CD4-positive, alpha-beta memory T cell (primary cell): ENCODE results near the gene IGFBP5. TPM values are rescaled to one million over a fixed set of nuclear protein-coding genes. Genes with fewer than 3 reads are reported as not detected.

Experiments
- CTCF ChIA-PET: fragments of 350-600 bp; sonication (Branson Sonifier 250); formaldehyde crosslinking; loops from one replicate; lab custom pipeline; 2021; ENCODE audit warnings: inconsistent platforms; ENCODE audit not compliant: partially characterized antibody; lab: Charles Lee
- POLR2A ChIA-PET: fragments of 350-600 bp; sonication (Branson Sonifier 250); formaldehyde crosslinking; loops from one replicate; lab custom pipeline; 2021; ENCODE audit not compliant: partially characterized antibody; lab: Charles Lee
- DNase-seq, 5 donors: peaks; one replicate each; pipeline versions ENCODE4 v3.0.0 to v3.0.0-alpha.2; 2020 to 2022; ENCODE audit warnings: mixed read lengths in 1 of 5
- H3K27ac ChIP-seq: one replicate; pipeline ENCODE4 v1.7.0; 2013; ENCODE audit warnings: low read depth, low read length
- H3K27me3 ChIP-seq: 2 replicates; pipeline ENCODE4 v1.7.0; 2013; ENCODE audit warnings: mild to moderate bottlenecking, low read length, moderate library complexity; ENCODE audit not compliant: insufficient read depth
- H3K36me3 ChIP-seq: 2 replicates; pipeline ENCODE4 v1.7.0; 2013; ENCODE audit warnings: mild to moderate bottlenecking, low read length, moderate library complexity; ENCODE audit not compliant: insufficient read depth
- H3K4me1 ChIP-seq: 2 replicates; pipeline ENCODE4 v1.7.0; 2013; ENCODE audit warnings: mild to moderate bottlenecking, low read length, moderate library complexity; ENCODE audit not compliant: insufficient read depth
- H3K4me3 ChIP-seq, 2 donors: one replicate each; pipeline ENCODE4 v1.7.0; 2013; ENCODE audit warnings: low read length in 2 of 2, mild to moderate bottlenecking in 1 of 2
- H3K9me3 ChIP-seq, 2 donors: one replicate each; pipeline ENCODE4 v1.7.0; 2013; ENCODE audit warnings: low read length in 2 of 2, control low read depth in 1 of 2; ENCODE audit not compliant: control insufficient read depth in 1 of 2
- H3K27ac Mint-ChIP-seq, 7 donors: one replicate each; pipeline ENCODE4 v1.8.0; 2020 to 2021; ENCODE audit warnings: mixed read lengths in 7 of 7, mild to moderate bottlenecking in 6 of 7, inconsistent platforms in 3 of 7, moderate library complexity in 3 of 7
- H3K27me3 Mint-ChIP-seq, 2 donors: one replicate each; pipeline ENCODE4 v1.8.0; 2020 to 2021; ENCODE audit warnings: mixed read lengths in 2 of 2
- H3K36me3 Mint-ChIP-seq, 2 donors: one replicate each; pipeline ENCODE4 v1.8.0; 2020 to 2021; ENCODE audit warnings: mixed read lengths in 2 of 2, inconsistent platforms in 1 of 2, mild to moderate bottlenecking in 1 of 2
- H3K4me1 Mint-ChIP-seq, 4 donors: one replicate each; pipeline ENCODE4 v1.8.0; 2020 to 2021; ENCODE audit warnings: mixed read lengths in 4 of 4, mild to moderate bottlenecking in 1 of 4
- H3K4me3 Mint-ChIP-seq, 8 donors: one replicate each; pipeline ENCODE4 v1.8.0; 2020 to 2021; ENCODE audit warnings: mixed read lengths in 8 of 8, mild to moderate bottlenecking in 7 of 8, moderate library complexity in 6 of 8, inconsistent platforms in 3 of 8
- H3K9me3 Mint-ChIP-seq, 8 donors: one replicate each; pipeline ENCODE4 v1.8.0; 2020 to 2021; ENCODE audit warnings: mixed read lengths in 8 of 8, mild to moderate bottlenecking in 5 of 8, inconsistent platforms in 3 of 8, moderate library complexity in 1 of 8
- intact Hi-C: fragments of 100-400 bp; cut with micrococcal nuclease; formaldehyde crosslinking; loops from one replicate; pipeline ENCODE4 v1.15.1; 2023
- polyA plus RNA-seq, 2 donors: library from polyadenylated mRNA; unstranded; fragments of 300-500 nt; fragmentation: Illumina TruSeq; gene quantifications; one replicate each; pipeline ENCODE4 v1.2.3, GENCODE V29; 2021
- total RNA-seq, 2 experiments: library from RNA; stranded (reverse); gene quantifications; one replicate each; pipeline ENCODE4 v1.2.3, GENCODE V29; 2021

Gene IGFBP5
- total and polyA plus RNA-seq, 4 experiments from 2014 or later = 0.23 TPM; not detected in 3

DNA sequence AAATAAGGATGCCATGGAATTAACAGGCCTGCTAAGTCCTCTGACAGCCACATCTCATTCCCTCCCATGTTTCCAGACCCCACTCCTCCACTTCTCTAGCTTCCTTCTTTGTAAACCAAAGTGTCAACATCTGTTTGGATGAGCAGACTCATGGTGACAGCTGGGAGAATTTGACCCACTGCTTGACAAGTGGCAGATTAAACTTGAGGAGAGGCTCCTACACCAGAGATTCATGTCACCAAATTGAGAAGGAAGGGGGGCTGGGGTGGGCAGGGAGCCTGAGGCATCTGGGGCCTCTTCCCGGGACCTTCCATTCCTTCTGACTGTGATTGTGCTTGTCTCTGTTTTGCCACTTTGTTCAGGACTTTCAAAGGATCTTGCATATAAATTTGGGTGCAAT, 41.0 kb upstream of the IGFBP5 start:
- no peaks in the 10 kb centered on the region for H3K4me1 ChIP-seq
- H3K36me3 ChIP-seq = no peaks in the 10 kb centered on the region
- CTCF ChIA-PET = no interaction called here
- no peak overlapping the region for H3K27ac ChIP-seq
- Mint-ChIP-seq H3K27ac (no peak overlapping the region), H3K27me3 (peaks cover 6 to 17% of the 10 kb centered on the region in 2 donors), H3K4me3 (no peak overlapping the region), H3K9me3 (no peaks in the 10 kb centered on the region), H3K4me1 (no peaks in the 10 kb centered on the region), H3K36me3 (no peaks in the 10 kb centered on the region)
- H3K4me3 ChIP-seq = no peak overlapping the region
- no peak for DNase-seq
- intact Hi-C loops = no loop called here
- H3K27me3 ChIP-seq = no peaks in the 10 kb centered on the region
- H3K9me3 ChIP-seq = no peaks in the 10 kb centered on the region
- POLR2A ChIA-PET = no interaction called here

GRCh38 chr2:216735668-216736067, 40.3 kb upstream of the IGFBP5 start:
- Mint-ChIP-seq H3K4me3 (no peak overlapping the region), H3K36me3 (no peaks in the 10 kb centered on the region), H3K27ac (no peak overlapping the region), H3K9me3 (no peaks in the 10 kb centered on the region), H3K4me1 (no peaks in the 10 kb centered on the region), H3K27me3 (peaks cover 7 to 13% of the 10 kb centered on the region in 2 donors)
- CTCF ChIA-PET = no interaction called here
- no peak overlapping the region for H3K4me3 ChIP-seq
- intact Hi-C loops = no loop called here
- no peaks in the 10 kb centered on the region for H3K27me3 ChIP-seq
- no peaks in the 10 kb centered on the region for H3K4me1 ChIP-seq
- H3K36me3 ChIP-seq = no peaks in the 10 kb centered on the region
- H3K9me3 ChIP-seq = no peaks in the 10 kb centered on the region
- H3K27ac ChIP-seq = no peak overlapping the region
- DNase-seq = no peak
- POLR2A ChIA-PET = no interaction called here

DNA sequence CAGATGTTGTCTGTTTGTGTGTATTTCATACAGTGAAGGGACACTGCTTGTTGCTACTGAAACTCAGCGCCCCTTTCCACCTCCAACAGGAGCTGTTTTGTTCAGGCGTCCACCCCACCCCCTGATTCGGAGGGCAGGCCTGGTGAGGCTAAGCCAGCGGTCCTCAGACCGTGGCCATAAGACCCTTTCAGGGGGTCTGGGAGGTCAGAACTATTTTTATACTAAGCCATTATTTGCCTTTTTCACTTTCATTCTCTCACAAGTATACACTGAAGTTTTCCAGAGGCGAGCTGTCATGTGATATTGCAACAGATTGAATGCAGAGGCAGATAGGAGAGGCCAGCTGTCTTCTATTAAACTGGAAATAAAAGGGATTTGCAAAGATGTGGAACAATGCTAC, 39.7 kb upstream of the IGFBP5 start:
- ChIA-PET POLR2A (no interaction called here), CTCF (no interaction called here)
- Histone ChIP-seq H3K4me1 (no peaks in the 10 kb centered on the region), H3K36me3 (no peaks in the 10 kb centered on the region), H3K9me3 (no peaks in the 10 kb centered on the region), H3K27me3 (no peaks in the 10 kb centered on the region), H3K4me3 (no peak overlapping the region), H3K27ac (no peak overlapping the region)
- Mint-ChIP-seq H3K27ac (no peak overlapping the region), H3K4me1 (no peaks in the 10 kb centered on the region), H3K9me3 (no peaks in the 10 kb centered on the region), H3K4me3 (no peak overlapping the region), H3K36me3 (no peaks in the 10 kb centered on the region), H3K27me3 (peaks cover 7 to 13% of the 10 kb centered on the region in 2 donors)
- intact Hi-C loops = no loop called here
- DNase-seq = no peak

- H3K27ac ChIP-seq = no peak overlapping the region
- H3K36me3 ChIP-seq = no peaks in the 10 kb centered on the region
- no peak overlapping the region for H3K27ac Mint-ChIP-seq
- no peaks in the 10 kb centered on the region for H3K36me3 Mint-ChIP-seq
- H3K4me1 Mint-ChIP-seq = no peaks in the 10 kb centered on the region
- H3K9me3 Mint-ChIP-seq = no peaks in the 10 kb centered on the region
- POLR2A ChIA-PET = no interaction called here
- CTCF ChIA-PET = no interaction called here
- no peaks in the 10 kb centered on the region for H3K27me3 ChIP-seq
- no peak for DNase-seq
- no peak overlapping the region for H3K4me3 ChIP-seq
- no peaks in the 10 kb centered on the region for H3K9me3 ChIP-seq
- H3K4me3 Mint-ChIP-seq = no peak overlapping the region
- peaks cover 5 to 10% of the 10 kb centered on the region in 2 donors for H3K27me3 Mint-ChIP-seq
- intact Hi-C loops = no loop called here
- H3K4me1 ChIP-seq = no peaks in the 10 kb centered on the region
Observed at GRCh38 chr2:216733046-216733445, 37.7 kb upstream of the IGFBP5 start.

DNA sequence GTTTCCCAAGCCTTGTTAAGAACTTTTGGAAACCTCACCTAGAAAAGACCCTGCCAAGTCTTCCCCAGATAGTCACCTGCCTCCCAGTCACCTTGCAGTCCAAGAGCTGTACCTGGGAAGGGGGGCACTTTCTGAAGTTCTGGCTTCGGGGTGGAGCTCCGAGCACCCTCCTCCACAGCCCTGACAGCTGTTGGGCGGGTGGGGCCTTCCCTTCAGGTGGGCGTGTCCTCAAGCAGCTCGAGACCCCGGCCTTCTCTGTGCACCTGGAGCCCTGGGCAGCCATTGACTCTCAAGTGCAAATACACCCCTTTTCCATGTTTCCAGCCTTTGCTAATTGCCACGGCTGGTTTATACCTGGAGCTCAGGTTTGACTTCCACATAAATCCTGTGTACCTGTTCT, 37.0 kb upstream of the IGFBP5 start:
- POLR2A ChIA-PET = no interaction called here
- DNase-seq = no peak
- no peaks in the 10 kb centered on the region for H3K27me3 ChIP-seq
- no peak overlapping the region for H3K27ac ChIP-seq
- H3K4me1 Mint-ChIP-seq = no peaks in the 10 kb centered on the region
- no peaks in the 10 kb centered on the region for H3K36me3 Mint-ChIP-seq
- H3K9me3 Mint-ChIP-seq = no peaks in the 10 kb centered on the region
- no peaks in the 10 kb centered on the region for H3K36me3 ChIP-seq
- no peaks in the 10 kb centered on the region for H3K4me1 ChIP-seq
- peaks cover 5 to 10% of the 10 kb centered on the region in 2 donors for H3K27me3 Mint-ChIP-seq
- intact Hi-C loops = no loop called here
- H3K4me3 Mint-ChIP-seq = no peak overlapping the region
- H3K9me3 ChIP-seq = no peaks in the 10 kb centered on the region
- H3K27ac Mint-ChIP-seq = no peak overlapping the region
- CTCF ChIA-PET = interaction anchor here (1.4 kb wide), 1 partner anchor 26 kb away, joined by 3 read pairs; no protein-coding TSS in a partner anchor
- H3K4me3 ChIP-seq = no peak overlapping the region

- H3K9me3 Mint-ChIP-seq = no peaks in the 10 kb centered on the region
- no peak overlapping the region for H3K4me3 Mint-ChIP-seq
- intact Hi-C loops = no loop called here
- no peak overlapping the region for H3K4me3 ChIP-seq
- no peaks in the 10 kb centered on the region for H3K27me3 ChIP-seq
- CTCF ChIA-PET = interaction anchor here (1.4 kb wide), 1 partner anchor 27 kb away, joined by 3 read pairs; no protein-coding TSS in a partner anchor
- DNase-seq = no peak
- H3K36me3 Mint-ChIP-seq = no peaks in the 10 kb centered on the region
- H3K36me3 ChIP-seq = no peaks in the 10 kb centered on the region
- POLR2A ChIA-PET = no interaction called here
- no peaks in the 10 kb centered on the region for H3K4me1 Mint-ChIP-seq
- peaks cover 5 to 10% of the 10 kb centered on the region in 2 donors for H3K27me3 Mint-ChIP-seq
- no peaks in the 10 kb centered on the region for H3K4me1 ChIP-seq
- no peak overlapping the region for H3K27ac ChIP-seq
- no peak overlapping the region for H3K27ac Mint-ChIP-seq
- no peaks in the 10 kb centered on the region for H3K9me3 ChIP-seq
Observed at GRCh38 chr2:216731465-216731864, 36.1 kb upstream of the IGFBP5 start.

GRCh38 chr2:216730871-216731270, 35.5 kb upstream of the IGFBP5 start:
- H3K4me3 ChIP-seq = no peak overlapping the region
- no peaks in the 10 kb centered on the region for H3K4me1 Mint-ChIP-seq
- H3K27ac ChIP-seq = no peak overlapping the region
- no peaks in the 10 kb centered on the region for H3K36me3 ChIP-seq
- H3K27ac Mint-ChIP-seq = no peak overlapping the region
- H3K27me3 Mint-ChIP-seq = peaks cover 5 to 10% of the 10 kb centered on the region in 2 donors
- H3K4me1 ChIP-seq = no peaks in the 10 kb centered on the region
- no peak for DNase-seq
- H3K27me3 ChIP-seq = no peaks in the 10 kb centered on the region
- H3K9me3 ChIP-seq = no peaks in the 10 kb centered on the region
- H3K4me3 Mint-ChIP-seq = no peak overlapping the region
- H3K36me3 Mint-ChIP-seq = no peaks in the 10 kb centered on the region
- intact Hi-C loops = no loop called here
- ChIA-PET POLR2A (no interaction called here), CTCF (interaction anchor here (1.4 kb wide), 1 partner anchor 27 kb away, joined by 3 read pairs; no protein-coding TSS in a partner anchor)
- H3K9me3 Mint-ChIP-seq = no peaks in the 10 kb centered on the region
